Endodermal cell (in vitro differentiated cells): ENCODE results near the gene DGKA. TPM values are rescaled to one million over a fixed set of nuclear protein-coding genes. Genes with fewer than 3 reads are reported as not detected.

Experiments used
- DNase-seq: peaks from one replicate; pipeline ENCODE4 v3.0.0-alpha.2; 2017
- H3K27ac ChIP-seq: 2 replicates; pipeline ENCODE4 v1.5.1; 2013; ENCODE audit warnings: mild to moderate bottlenecking, low read depth, low read length, moderate library complexity
- H3K27me3 ChIP-seq: 2 replicates; pipeline ENCODE4 v1.6.1; 2013; ENCODE audit warnings: mild to moderate bottlenecking, low read length, moderate library complexity; ENCODE audit not compliant: insufficient read depth, control insufficient read depth, poor library complexity, severe bottlenecking
- H3K36me3 ChIP-seq: 2 replicates; pipeline ENCODE4 v1.7.0; 2013; ENCODE audit warnings: mild to moderate bottlenecking, low read length, moderate library complexity; ENCODE audit not compliant: control insufficient read depth, insufficient read depth
- H3K4me1 ChIP-seq: one replicate; pipeline ENCODE4 v1.7.0; 2013; ENCODE audit warnings: low read length; ENCODE audit not compliant: control insufficient read depth, insufficient read depth
- H3K4me3 ChIP-seq: 2 replicates; pipeline ENCODE4 v1.5.1; 2013; ENCODE audit warnings: mild to moderate bottlenecking, low read length, moderate library complexity
- H3K9ac ChIP-seq: 2 replicates; pipeline ENCODE4 v1.6.1; 2013; ENCODE audit warnings: mild to moderate bottlenecking, low read length, moderate library complexity; ENCODE audit not compliant: poor library complexity, severe bottlenecking; ENCODE audit errors: extremely low read depth
- H3K9me3 ChIP-seq: 2 replicates; pipeline ENCODE4 v1.6.1; 2013; ENCODE audit warnings: mild to moderate bottlenecking, low read length, moderate library complexity; ENCODE audit not compliant: control insufficient read depth
- H3K27ac Mint-ChIP-seq: 2 replicates; pipeline ENCODE4 v1.8.0; 2020; ENCODE audit warnings: mixed read lengths
- H3K27me3 Mint-ChIP-seq: 2 replicates; pipeline ENCODE4 v1.8.0; 2021; ENCODE audit warnings: mild to moderate bottlenecking, mixed read lengths; ENCODE audit not compliant: insufficient read depth
- H3K36me3 Mint-ChIP-seq: 2 replicates; pipeline ENCODE4 v1.8.0; 2020; ENCODE audit warnings: low read depth, mixed read lengths
- H3K4me1 Mint-ChIP-seq: 2 replicates; pipeline ENCODE4 v1.8.0; 2020; ENCODE audit warnings: mixed read lengths
- H3K4me3 Mint-ChIP-seq: 2 replicates; pipeline ENCODE4 v1.8.0; 2020; ENCODE audit warnings: mild to moderate bottlenecking, moderate library complexity, mixed read lengths
- H3K9me3 Mint-ChIP-seq: 2 replicates; pipeline ENCODE4 v1.8.0; 2020; ENCODE audit warnings: mild to moderate bottlenecking, mixed read lengths
- CTCF ChIP-seq: fragments of 200-600 bp; sonication (generic); conservative IDR thresholded peaks from 2 replicates; pipeline ENCODE4 v1.5.0; 2021; ENCODE audit warnings: antibody characterized with exemption, mild to moderate bottlenecking
- WGBS, 2 experiments: methylation state at CpG; one replicate each; pipeline versions ENCODE4 v1.1.5 to v1.1.7; 2013; ENCODE audit warnings: missing lambda C conversion rate in 2 of 2, mixed read lengths in 1 of 2; ENCODE audit not compliant: insufficient coverage in 1 of 2, insufficient read length in 1 of 2; 5-methylcytosine and 5-hydroxymethylcytosine counted together
- total RNA-seq, 2 donors: library from RNA; stranded (reverse); fragmentation: NEBNext Ultra II Directional in 1 of 2; extraction: Animal tissue kit (Norgen Biotek cat#: 25700) in 1 of 2; gene quantifications; 2 replicates in 1 of 2; 3 replicates in 1 of 2; pipeline ENCODE4 v1.2.1, GENCODE V29; 2021

DGKA gene
- total RNA-seq, 2 donors from 2014 or later, result 10.2 to 11.1 TPM

- Histone ChIP-seq H3K27me3 (peaks cover 15% of the 10 kb centered on the region), H3K36me3 (peaks cover 22% of the 10 kb centered on the region), H3K9me3 (no peaks in the 10 kb centered on the region), H3K9ac (peak within 1 kb of the TSS; percentile 81), H3K4me1 (peaks cover 9% of the 10 kb centered on the region), H3K27ac (peak within 1 kb of the TSS; percentile 75), H3K4me3 (peak within 1 kb of the TSS; percentile 91)
- Mint-ChIP-seq H3K4me1 (peaks cover 26% of the 10 kb centered on the region), H3K27me3 (peaks cover 18% of the 10 kb centered on the region), H3K9me3 (no peaks in the 10 kb centered on the region), H3K36me3 (peaks cover 16% of the 10 kb centered on the region), H3K4me3 (peak within 1 kb of the TSS; percentile 99), H3K27ac (peak within 1 kb of the TSS; percentile 99)
- DNase-seq, result peak; percentile 96
- no peak for TF ChIP-seq CTCF
- 8% methylated on average over 25 to 49 of the region's 49 CpGs for WGBS, 2 experiments
Measured at GRCh38 chr12:55927588-55928502, 3.1 kb upstream of the DGKA start, which contains the start of gene PYM1. Gene PYM1 (minus strand): TSS chr12:55927894. CDS start chr12:55927761, 133 bp downstream.

- Histone ChIP-seq H3K9me3 (no peaks in the 10 kb centered on the region), H3K27me3 (peaks cover 30% of the 10 kb centered on the region), H3K4me3 (no peak overlapping the region), H3K9ac (no peak overlapping the region), H3K36me3 (peaks cover 11% of the 10 kb centered on the region), H3K27ac (no peak overlapping the region), H3K4me1 (peaks cover 9% of the 10 kb centered on the region)
- Mint-ChIP-seq H3K9me3 (no peaks in the 10 kb centered on the region), H3K4me3 (no peak overlapping the region), H3K36me3 (peaks cover 8% of the 10 kb centered on the region), H3K27ac (no peak overlapping the region), H3K27me3 (peaks cover 33% of the 10 kb centered on the region), H3K4me1 (peaks cover 26% of the 10 kb centered on the region)
- no peak for DNase-seq
- 80 to 97% methylated on average over 4 to 7 of the region's 8 CpGs for WGBS, 2 experiments
- no peak for TF ChIP-seq CTCF
Measured at GRCh38 chr12:55929306-55929791, 1.6 kb upstream of the DGKA start.

GRCh38 chr12:55931317-55931779 lies 386 bp downstream of the DGKA start:
- Mint-ChIP-seq H3K27me3 (peaks cover 53% of the 10 kb centered on the region), H3K36me3 (no peaks in the 10 kb centered on the region), H3K4me3 (peak overlapping the region; percentile 60), H3K27ac (no peak overlapping the region), H3K9me3 (no peaks in the 10 kb centered on the region), H3K4me1 (peaks cover 11% of the 10 kb centered on the region)
- Histone ChIP-seq H3K27me3 (peaks cover 37% of the 10 kb centered on the region), H3K36me3 (no peaks in the 10 kb centered on the region), H3K4me3 (peak overlapping the region; percentile 84), H3K9me3 (no peaks in the 10 kb centered on the region), H3K27ac (no peak overlapping the region), H3K4me1 (peaks cover 6% of the 10 kb centered on the region), H3K9ac (no peak overlapping the region)
- WGBS, 2 experiments, result 34 to 37% methylated on average over 9 to 10 of the region's 10 CpGs
- no peak for DNase-seq
- no peak for TF ChIP-seq CTCF
